HL-60 (cell line): Measurements from ENCODE around the gene ANKRD33B.

Experiments
- CTCF ChIP-seq: IDR thresholded peaks from one replicate; pipeline ENCODE4 v1.5.1; 2011; ENCODE audit warnings: low read length, control low read depth, inconsistent platforms; ENCODE audit not compliant: insufficient read depth
- GABPA ChIP-seq: IDR thresholded peaks from 2 replicates; pipeline ENCODE4 v1.6.1; 2012; ENCODE audit warnings: low read depth
- POLR2AphosphoS5 ChIP-seq: IDR thresholded peaks from 2 replicates; pipeline ENCODE4 v1.6.1; 2012; ENCODE audit warnings: low read depth
- REST ChIP-seq: IDR thresholded peaks from 2 replicates; pipeline ENCODE4 v1.6.1; 2012; ENCODE audit warnings: low read depth; ENCODE audit not compliant: insufficient replicate concordance

DNA sequence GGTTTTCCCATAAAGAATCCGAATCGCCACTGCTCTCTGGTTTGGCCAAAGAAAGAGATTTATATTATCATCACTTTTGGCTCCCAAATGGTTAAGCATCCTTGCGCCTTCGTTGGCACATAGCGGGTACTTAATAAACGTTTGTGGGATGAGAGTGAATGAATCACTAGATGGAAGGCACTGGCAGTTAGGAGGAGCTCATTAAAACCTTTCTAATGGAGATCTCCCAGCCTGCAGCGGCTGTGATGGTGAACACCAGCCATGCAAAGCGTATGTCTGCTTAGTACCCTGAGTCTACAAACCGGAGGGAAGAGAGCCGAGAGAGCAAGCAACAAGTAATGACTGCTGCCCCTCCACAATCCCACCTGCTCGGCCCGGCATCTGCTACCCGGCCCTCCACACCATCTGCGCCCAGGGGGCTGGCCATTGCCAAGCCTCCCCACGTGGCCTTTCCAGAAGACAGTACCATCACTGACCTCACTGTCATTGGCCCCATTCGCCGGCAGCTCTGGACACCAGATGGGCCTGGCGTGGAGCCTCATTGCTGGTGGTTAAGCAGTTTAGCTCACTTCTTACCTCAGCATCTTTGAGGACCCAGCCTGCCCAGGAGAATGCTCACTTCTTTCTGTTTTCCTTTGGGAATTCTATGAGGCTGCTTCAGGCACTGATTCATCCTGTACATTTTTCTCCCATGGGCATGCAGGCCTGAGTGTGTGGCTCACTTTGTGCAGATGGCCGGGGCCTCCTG is 39.3 kb upstream of the ANKRD33B start:
- TF ChIP-seq CTCF (no peak), POLR2AphosphoS5 (no peak), REST (no peak), GABPA (no peak)
